Fibroblast of villous mesenchyme (primary cell): Measurements from ENCODE around the gene TAF8. TPM values are rescaled to one million over a fixed set of nuclear protein-coding genes. Genes with fewer than 3 reads are reported as not detected.
A peak's percentile ranks its signal among the peaks of the same experiment; 100 is the strongest.
"Not testable (repeated sequence)": the region's sequence is repeated elsewhere in the genome, so short reads cannot be mapped to it uniquely, and the experiment has no call there.

Experiments used
- DNase-seq: peaks from one replicate; pipeline ENCODE4 v3.0.0-alpha.2; 2010; ENCODE audit warnings: low read depth
- H3K4me3 ChIP-seq: 2 replicates; pipeline ENCODE4 v1.5.1; 2011; ENCODE audit warnings: low read depth, mild to moderate bottlenecking, low read length
- total RNA-seq: library from RNA; depleted of rRNA; stranded (reverse); fragments of >200 nt; gene quantifications from 2 replicates; pipeline ENCODE4 v1.2.3, GENCODE V29; 2012
- TF ChIP-seq, protein P1 (sequence below): IDR thresholded peaks from 2 replicates; pipeline ENCODE4 v1.5.1; 2012; ENCODE audit warnings: low read depth, mild to moderate bottlenecking, low read length; ENCODE audit not compliant: insufficient read depth

The TAF8 gene
- total RNA-seq, result 16.0 and 20.0 TPM in 2 replicates

- TF ChIP-seq, protein P1, sequence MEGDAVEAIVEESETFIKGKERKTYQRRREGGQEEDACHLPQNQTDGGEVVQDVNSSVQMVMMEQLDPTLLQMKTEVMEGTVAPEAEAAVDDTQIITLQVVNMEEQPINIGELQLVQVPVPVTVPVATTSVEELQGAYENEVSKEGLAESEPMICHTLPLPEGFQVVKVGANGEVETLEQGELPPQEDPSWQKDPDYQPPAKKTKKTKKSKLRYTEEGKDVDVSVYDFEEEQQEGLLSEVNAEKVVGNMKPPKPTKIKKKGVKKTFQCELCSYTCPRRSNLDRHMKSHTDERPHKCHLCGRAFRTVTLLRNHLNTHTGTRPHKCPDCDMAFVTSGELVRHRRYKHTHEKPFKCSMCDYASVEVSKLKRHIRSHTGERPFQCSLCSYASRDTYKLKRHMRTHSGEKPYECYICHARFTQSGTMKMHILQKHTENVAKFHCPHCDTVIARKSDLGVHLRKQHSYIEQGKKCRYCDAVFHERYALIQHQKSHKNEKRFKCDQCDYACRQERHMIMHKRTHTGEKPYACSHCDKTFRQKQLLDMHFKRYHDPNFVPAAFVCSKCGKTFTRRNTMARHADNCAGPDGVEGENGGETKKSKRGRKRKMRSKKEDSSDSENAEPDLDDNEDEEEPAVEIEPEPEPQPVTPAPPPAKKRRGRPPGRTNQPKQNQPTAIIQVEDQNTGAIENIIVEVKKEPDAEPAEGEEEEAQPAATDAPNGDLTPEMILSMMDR, result peak; percentile 12
- peak; percentile 96 for DNase-seq
- peak within 1 kb of the TSS; percentile 86 for H3K4me3 ChIP-seq
These were observed at the start of gene TAF8 for GRCh38 chr6:42050297-42051267. Gene TAF8, plus strand, starts transcription at chr6:42050524. Its CDS starts 18 bp downstream, at chr6:42050542.

DNA sequence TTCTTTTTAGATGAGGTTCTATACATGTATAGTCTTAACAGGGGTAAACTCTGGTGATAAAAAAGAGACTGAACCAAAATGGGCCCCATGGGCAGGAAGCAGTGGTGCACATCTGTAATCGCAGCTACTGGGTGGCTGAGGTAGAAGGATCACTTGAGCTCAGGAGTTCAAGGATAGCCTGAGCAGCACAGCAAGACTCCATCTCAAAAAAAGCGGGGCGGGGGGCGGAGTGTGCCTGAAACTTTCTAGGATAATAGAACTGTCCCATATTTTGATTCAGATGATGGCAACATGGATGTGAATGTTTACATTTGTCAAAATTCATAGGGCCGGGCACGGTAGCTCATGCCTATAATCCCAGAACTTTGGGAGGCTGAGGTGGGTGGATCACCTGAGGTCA lies 48.8 kb upstream of the TAF8 start:
- no peak overlapping the region for H3K4me3 ChIP-seq
- TF ChIP-seq, protein P1, result no peak
- no peak for DNase-seq

- DNase-seq, H3K4me3 ChIP-seq: not testable (repeated sequence)
These were observed 46.7 kb upstream of the TAF8 start for GRCh38 chr6:42003658-42004057.

GRCh38 chr6:42007286-42008137 lies 42.8 kb upstream of the TAF8 start:
- no peak for DNase-seq
- TF ChIP-seq, protein P1, result no peak
- no peak overlapping the region for H3K4me3 ChIP-seq

DNA sequence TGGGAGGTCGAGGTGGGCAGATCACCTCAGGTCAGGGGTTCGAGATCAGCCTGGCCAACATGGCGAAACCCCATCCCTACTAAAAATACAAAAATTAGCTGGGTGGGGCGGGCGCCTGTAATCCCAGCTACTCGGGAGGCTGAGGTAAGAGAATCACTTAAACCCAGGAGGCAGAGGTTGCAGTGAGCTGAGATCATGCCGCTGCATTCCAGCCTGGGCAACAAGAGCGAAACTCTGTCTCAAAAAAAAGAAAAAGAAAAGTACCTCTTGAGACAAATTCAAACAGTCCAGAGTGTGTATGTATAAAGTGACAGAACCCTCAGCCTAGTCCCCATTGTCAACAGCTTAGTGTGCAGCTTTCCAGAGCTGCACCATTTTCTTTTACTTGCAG lies 42.2 kb upstream of the TAF8 start:
- DNase-seq, result not testable (repeated sequence)

DNA sequence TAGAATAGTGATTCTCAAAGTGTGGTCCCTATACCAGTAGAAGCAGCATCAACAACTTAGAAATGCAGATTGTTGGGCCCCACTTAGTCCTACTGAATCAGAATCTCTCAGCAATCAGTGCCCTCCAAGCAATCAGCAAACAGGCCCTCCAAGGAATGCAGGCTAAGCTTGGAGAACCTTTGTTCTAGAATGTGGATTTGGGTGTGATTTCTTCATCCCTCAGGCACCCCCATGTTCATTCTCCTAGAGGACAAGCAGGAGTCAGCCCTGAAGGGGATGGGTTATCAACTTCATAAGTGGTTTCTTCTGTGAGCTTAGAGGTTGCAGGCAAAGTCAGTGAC lies 40.5 kb upstream of the TAF8 start:
- no peak overlapping the region for H3K4me3 ChIP-seq
- TF ChIP-seq, protein P1, result no peak
- DNase-seq, result no peak

More for the DNA sequence above, 42.2 kb upstream of the TAF8 start:
- not testable (repeated sequence) for H3K4me3 ChIP-seq

DNA sequence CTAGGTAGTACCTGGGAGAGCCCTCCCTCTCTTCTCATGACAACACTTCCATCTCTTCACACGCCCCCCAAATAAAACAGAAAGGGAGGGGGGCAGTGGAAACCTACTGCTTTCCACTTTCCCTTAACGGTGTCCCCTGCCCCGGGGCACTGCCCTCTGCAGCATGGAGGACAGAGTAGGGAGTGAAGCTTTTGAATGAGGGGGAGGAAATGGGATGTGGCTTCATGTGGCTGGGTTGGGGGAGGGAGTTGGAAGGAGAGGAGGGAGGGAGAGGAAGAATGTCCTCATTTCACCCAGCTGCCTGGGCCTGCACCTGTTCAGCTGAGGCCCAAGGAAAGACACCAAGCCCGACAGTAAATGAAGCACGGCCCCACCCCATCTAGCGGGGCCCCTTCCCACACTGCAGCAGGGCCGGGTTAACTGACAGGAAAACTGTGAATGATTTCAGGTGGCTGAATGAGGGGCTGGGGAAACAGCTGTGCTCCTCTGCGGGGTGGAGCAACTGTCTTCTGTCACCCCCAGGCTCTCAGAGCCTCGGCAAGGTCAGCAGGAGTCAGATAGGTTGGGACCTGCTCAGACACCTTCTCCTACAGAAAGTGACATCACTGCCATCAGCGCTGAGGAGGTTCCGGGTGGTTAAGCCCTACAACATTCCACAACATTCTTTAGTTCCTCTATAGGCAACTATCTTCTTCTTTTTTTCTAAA lies 40.0 kb upstream of the TAF8 start:
- no peak overlapping the region for H3K4me3 ChIP-seq
- DNase-seq, result peak; percentile 32
- TF ChIP-seq, protein P1, result no peak
